ENCODE data around the gene DNLZ.
"Not testable (repeated sequence)": the region's sequence is repeated elsewhere in the genome, so short reads cannot be mapped to it uniquely, and the experiment has no call there.

- TF ChIP-seq CTCF (IDR thresholded peaks at IDR 0.05 in 8 of 11, conservative IDR thresholded peaks at IDR 0.05 in 3 of 11); POLR2A (IDR thresholded peaks at IDR 0.05): not testable (repeated sequence)
These were observed 11.7 kb downstream of the DNLZ start for GRCh38 chr9:136351868-136352267.

Measured in spleen (tissue), 7 donors.